ENCODE measurements around the gene SPATA16. TPM values are rescaled to one million over a fixed set of nuclear protein-coding genes. Genes with fewer than 3 reads are reported as not detected.

SPATA16 gene
- polyA plus RNA-seq, 1 donor from 2014 or later, result not detected

DNA sequence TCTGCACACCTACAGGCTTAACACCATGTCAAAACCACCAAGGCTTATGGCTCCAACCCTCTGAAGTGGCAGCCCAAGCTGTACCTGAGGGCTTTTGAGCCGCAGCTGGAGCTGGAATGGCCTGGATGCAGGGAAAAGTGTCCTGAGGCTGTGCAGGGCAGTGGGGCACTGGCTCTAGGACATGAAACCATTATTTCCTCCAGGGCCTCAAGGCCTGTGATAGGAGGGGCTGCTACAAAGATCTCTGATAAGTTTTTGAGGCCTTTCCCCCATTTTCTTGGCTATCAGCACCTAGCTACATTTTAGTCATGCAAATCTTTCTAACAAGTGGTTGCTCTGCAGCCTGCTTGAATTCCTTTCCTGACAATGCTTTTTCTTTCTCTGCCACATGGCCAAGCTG is 37.6 kb downstream of the SPATA16 start:
- Histone ChIP-seq H3K9me3 (ENCODE audit: low read length) (peaks cover 4% of the 10 kb centered on the region), H3K9me2 (ENCODE audit: insufficient read depth, low read length) (no peaks in the 10 kb centered on the region), H3K4me2 (ENCODE audit: low read length) (no peak overlapping the region), H4K20me1 (ENCODE audit: insufficient read depth) (no peaks in the 10 kb centered on the region), H3K79me2 (replicated peaks; ENCODE audit: insufficient read depth, low read length) (no peaks in the 10 kb centered on the region), H3K9ac (ENCODE audit: low read length) (no peak overlapping the region), H3K4me3 (ENCODE audit: low read length) (no peak overlapping the region), H3K36me3 (ENCODE audit: insufficient read depth, low read length) (no peaks in the 10 kb centered on the region), H3K27ac (ENCODE audit: low read length) (no peak overlapping the region), H2AFZ (ENCODE audit: low read depth, low read length) (no peak overlapping the region), H3F3A (ENCODE audit: insufficient read depth, low read length, poor library complexity, severe bottlenecking) (no peaks in the 10 kb centered on the region), H3K27me3 (ENCODE audit: insufficient read depth, low read depth, low read length) (no peaks in the 10 kb centered on the region)
- TF ChIP-seq, protein P1, sequence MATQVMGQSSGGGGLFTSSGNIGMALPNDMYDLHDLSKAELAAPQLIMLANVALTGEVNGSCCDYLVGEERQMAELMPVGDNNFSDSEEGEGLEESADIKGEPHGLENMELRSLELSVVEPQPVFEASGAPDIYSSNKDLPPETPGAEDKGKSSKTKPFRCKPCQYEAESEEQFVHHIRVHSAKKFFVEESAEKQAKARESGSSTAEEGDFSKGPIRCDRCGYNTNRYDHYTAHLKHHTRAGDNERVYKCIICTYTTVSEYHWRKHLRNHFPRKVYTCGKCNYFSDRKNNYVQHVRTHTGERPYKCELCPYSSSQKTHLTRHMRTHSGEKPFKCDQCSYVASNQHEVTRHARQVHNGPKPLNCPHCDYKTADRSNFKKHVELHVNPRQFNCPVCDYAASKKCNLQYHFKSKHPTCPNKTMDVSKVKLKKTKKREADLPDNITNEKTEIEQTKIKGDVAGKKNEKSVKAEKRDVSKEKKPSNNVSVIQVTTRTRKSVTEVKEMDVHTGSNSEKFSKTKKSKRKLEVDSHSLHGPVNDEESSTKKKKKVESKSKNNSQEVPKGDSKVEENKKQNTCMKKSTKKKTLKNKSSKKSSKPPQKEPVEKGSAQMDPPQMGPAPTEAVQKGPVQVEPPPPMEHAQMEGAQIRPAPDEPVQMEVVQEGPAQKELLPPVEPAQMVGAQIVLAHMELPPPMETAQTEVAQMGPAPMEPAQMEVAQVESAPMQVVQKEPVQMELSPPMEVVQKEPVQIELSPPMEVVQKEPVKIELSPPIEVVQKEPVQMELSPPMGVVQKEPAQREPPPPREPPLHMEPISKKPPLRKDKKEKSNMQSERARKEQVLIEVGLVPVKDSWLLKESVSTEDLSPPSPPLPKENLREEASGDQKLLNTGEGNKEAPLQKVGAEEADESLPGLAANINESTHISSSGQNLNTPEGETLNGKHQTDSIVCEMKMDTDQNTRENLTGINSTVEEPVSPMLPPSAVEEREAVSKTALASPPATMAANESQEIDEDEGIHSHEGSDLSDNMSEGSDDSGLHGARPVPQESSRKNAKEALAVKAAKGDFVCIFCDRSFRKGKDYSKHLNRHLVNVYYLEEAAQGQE (IDR thresholded peaks at IDR 0.05; ENCODE audit: borderline replicate concordance), result no peak
- TF ChIP-seq, protein P2, sequence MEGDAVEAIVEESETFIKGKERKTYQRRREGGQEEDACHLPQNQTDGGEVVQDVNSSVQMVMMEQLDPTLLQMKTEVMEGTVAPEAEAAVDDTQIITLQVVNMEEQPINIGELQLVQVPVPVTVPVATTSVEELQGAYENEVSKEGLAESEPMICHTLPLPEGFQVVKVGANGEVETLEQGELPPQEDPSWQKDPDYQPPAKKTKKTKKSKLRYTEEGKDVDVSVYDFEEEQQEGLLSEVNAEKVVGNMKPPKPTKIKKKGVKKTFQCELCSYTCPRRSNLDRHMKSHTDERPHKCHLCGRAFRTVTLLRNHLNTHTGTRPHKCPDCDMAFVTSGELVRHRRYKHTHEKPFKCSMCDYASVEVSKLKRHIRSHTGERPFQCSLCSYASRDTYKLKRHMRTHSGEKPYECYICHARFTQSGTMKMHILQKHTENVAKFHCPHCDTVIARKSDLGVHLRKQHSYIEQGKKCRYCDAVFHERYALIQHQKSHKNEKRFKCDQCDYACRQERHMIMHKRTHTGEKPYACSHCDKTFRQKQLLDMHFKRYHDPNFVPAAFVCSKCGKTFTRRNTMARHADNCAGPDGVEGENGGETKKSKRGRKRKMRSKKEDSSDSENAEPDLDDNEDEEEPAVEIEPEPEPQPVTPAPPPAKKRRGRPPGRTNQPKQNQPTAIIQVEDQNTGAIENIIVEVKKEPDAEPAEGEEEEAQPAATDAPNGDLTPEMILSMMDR (IDR thresholded peaks at IDR 0.05; ENCODE audit: poor library complexity, severe bottlenecking), result no peak
- TF ChIP-seq POLR2AphosphoS5 (IDR thresholded peaks at IDR 0.05), result no peak
- TF ChIP-seq RAD21 (conservative IDR thresholded peaks at IDR 0.05), result no peak
- no peak for TF ChIP-seq EZH2 (IDR thresholded peaks at IDR 0.05; ENCODE audit: borderline replicate concordance, insufficient read depth, low read length, poor library complexity, severe bottlenecking)
- TF ChIP-seq EP300 (conservative IDR thresholded peaks at IDR 0.05; ENCODE audit: poor library complexity, severe bottlenecking), result no peak
- no peak for TF ChIP-seq MXI1 (conservative IDR thresholded peaks at IDR 0.05; ENCODE audit: poor library complexity, severe bottlenecking)
- TF ChIP-seq SMC3 (conservative IDR thresholded peaks at IDR 0.05; ENCODE audit: poor library complexity), result no peak
- TF ChIP-seq TAF1 (IDR thresholded peaks at IDR 0.05; ENCODE audit: low read depth), result no peak

DNA sequence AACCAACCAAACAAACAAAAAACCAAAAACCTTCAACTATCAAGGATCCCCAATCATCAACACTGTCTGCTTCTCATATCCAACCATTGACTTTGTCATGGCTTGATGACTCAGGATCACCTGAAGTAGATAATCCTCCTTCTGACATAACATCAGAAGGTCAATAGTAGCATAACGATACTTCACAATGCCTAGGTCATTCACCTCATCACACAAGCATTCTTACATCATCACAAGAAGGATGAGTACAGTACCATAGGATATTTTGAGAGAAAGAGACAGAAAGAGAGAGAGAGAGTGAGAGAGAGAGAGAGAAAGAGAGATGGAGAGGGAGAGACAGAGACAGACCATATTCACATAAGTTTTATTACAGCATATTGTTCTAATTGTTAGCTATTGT is 42.1 kb downstream of the SPATA16 start:
- Histone ChIP-seq H3K27ac (ENCODE audit: low read length) (no peak overlapping the region), H3K36me3 (ENCODE audit: insufficient read depth, low read length) (no peaks in the 10 kb centered on the region), H3K27me3 (ENCODE audit: insufficient read depth, low read depth, low read length) (no peaks in the 10 kb centered on the region), H3K9me2 (ENCODE audit: insufficient read depth, low read length) (no peaks in the 10 kb centered on the region), H3K9me3 (ENCODE audit: low read length) (peaks cover 4% of the 10 kb centered on the region), H2AFZ (ENCODE audit: low read depth, low read length) (no peak overlapping the region), H3F3A (ENCODE audit: insufficient read depth, low read length, poor library complexity, severe bottlenecking) (no peaks in the 10 kb centered on the region), H3K9ac (ENCODE audit: low read length) (no peak overlapping the region), H3K79me2 (replicated peaks; ENCODE audit: insufficient read depth, low read length) (no peaks in the 10 kb centered on the region), H3K4me3 (ENCODE audit: low read length) (no peak overlapping the region), H4K20me1 (ENCODE audit: insufficient read depth) (no peaks in the 10 kb centered on the region), H3K4me2 (ENCODE audit: low read length) (no peak overlapping the region)
- TF ChIP-seq RAD21 (conservative IDR thresholded peaks at IDR 0.05) (no peak), TAF1 (IDR thresholded peaks at IDR 0.05; ENCODE audit: low read depth) (no peak), MXI1 (conservative IDR thresholded peaks at IDR 0.05; ENCODE audit: poor library complexity, severe bottlenecking) (no peak), SMC3 (conservative IDR thresholded peaks at IDR 0.05; ENCODE audit: poor library complexity) (no peak), POLR2AphosphoS5 (IDR thresholded peaks at IDR 0.05) (no peak), EP300 (conservative IDR thresholded peaks at IDR 0.05; ENCODE audit: poor library complexity, severe bottlenecking) (no peak), EZH2 (IDR thresholded peaks at IDR 0.05; ENCODE audit: borderline replicate concordance, insufficient read depth, low read length, poor library complexity, severe bottlenecking) (no peak)
- TF ChIP-seq, protein P1 (IDR thresholded peaks at IDR 0.05; ENCODE audit: borderline replicate concordance), result no peak
- TF ChIP-seq, protein P2 (IDR thresholded peaks at IDR 0.05; ENCODE audit: poor library complexity, severe bottlenecking), result no peak

All from neural cell (in vitro differentiated cells).